Measurements from ENCODE around the gene MTFMT.
A peak's percentile ranks its signal among the peaks of the same experiment; 100 is the strongest.
"Not testable (repeated sequence)": the region's sequence is repeated elsewhere in the genome, so short reads cannot be mapped to it uniquely, and the experiment has no call there.

The MTFMT gene

DNA sequence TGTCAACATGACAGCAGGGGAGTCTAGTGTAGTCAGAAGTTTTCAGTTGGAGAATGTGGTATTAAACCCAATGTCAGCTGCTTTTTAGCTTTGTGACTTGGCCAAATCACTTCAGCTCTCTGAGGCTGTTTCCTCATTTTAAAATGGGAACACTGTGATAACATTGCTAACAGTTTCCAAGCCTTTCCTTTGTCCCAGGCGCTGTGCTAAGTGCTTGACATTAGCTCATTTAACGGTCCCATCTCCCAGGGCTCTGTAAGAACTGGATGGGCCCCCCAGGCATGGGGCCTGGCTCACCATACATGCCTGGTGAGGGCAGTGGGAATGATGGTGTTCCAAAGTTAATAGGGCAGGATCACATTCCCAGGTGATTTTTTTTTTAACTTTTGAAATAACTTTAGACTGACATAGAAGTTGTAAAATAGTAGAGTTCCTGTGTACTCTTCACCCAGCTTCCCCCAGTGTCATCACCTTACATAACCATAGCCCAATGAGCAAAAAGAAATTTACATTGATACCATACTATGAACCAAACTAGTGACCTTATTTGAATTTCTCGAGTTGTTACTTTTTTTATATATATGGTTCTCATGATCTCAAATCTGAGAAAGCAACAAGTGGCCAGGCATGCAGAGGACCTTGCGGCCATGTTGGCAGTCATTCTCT, 30.6 kb upstream of the MTFMT start:
- no peak for DNase-seq

DNA sequence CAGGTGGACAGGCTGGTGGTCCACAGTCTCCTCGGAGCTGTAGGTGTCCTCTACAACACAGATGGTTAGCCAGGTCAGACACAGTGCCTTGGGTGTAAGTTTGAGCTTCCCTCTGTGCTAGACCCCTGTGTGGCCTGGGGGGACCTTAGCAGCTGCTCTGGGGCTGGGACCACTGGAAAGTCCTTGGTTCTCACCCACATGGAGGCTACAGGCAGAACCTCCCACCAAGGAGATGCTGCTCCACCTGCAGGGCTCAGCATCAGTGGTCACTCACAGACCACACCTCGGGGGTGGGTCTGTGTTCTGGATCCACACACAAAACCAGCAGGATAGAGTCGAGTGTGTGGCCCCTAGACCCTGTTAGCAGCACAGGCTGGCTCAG, 29.9 kb upstream of the MTFMT start:
- no peak for DNase-seq

DNA sequence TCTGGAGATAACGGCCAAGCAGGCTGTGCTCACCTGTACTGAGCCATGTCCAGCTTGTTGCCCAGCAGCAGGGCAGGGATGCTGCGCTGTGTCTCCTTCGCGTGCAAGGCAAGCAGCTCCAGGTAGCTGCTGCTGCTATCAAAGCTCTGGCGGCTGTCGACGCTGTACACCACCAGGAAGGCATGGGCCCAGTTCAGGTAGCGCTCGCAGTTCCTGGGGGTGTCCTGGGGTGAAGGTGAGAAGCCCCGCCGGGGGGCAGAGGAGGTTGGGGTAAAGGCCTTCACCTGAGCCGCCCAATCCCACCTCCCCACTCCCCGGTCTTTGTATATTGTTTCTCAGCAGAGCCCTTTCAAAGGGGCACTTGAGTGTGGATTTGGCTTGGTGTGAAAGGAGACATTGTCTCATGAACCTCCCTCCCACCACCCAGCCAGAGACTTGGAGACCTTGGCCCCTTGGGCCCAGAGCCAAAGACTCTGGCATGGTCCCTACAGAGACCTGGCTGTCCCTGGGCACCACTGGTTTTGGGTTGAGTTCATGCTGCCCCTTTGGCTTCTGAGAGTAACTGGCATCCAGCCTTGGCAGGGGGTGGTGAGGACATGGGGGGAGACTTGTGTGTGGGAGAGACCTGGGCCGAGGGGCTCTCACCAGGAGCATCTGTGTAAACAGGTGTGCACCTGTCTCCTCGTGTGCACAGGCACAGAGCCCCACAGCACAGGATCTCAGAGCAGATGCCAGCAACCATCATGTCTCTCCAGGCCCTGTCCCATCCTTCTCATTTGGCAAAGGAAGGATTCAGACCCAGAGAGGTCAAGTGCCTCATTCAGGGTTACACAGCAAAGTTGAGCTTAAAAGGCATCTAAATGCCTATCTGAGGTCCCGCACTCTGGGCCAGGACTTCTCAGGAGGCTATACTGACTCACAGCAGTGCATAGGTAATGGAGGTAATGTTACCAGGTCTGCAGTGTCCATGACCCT, 29.2 kb upstream of the MTFMT start:
- DNase-seq: no peak

DNA sequence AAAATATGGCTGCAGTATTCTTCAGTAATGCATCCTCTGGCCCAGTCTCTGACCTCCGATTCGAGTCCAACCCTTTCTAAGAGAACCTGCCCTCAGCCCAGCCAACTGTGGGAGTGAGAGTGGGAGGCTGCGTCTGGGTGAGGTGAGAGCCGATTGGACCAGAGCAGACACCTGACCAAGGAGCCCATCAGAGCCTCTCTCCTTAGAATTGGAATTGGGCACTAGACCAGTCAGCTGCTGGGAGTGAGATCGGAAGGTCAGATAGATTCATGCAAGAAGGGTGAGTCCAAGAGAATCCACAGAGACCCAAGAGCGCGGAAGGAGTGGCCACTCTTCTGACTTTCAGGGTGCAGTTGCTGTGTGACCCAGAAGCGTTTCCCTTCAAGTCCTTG, 28.1 kb upstream of the MTFMT start:
- DNase-seq: no peak

DNA sequence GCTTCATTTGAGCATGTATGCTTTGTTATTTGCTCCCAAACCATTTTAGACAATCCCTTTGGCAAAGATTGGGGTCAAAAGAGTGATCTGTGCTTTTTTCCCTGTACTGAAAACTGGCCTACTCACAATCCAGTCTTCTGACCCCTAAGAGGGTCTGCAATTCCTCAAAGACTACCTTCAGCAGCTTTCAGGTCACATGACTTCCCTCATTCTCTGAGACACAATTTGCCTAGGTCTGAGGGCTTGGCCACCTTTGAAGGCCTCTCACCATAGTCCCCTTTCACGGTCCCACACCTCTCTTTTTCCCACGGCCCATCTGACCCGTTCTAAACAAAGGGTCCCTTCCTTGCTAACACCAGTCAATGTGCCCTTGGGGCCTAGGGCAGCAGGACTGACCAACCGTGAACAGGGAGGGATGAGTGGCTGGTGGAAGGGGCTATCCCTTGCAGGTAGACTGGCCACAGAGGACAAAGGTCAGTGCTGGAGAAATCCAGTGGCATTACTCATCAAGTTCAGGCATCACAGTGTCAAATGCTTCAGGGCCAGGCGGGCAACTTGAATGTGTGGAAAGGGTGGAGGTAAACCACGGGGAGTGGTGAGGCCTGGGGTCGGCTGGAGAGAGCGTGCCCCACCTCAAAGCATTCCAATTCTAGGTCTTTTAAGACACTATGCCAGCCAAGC, 27.6 kb upstream of the MTFMT start:
- DNase-seq: no peak

DNA sequence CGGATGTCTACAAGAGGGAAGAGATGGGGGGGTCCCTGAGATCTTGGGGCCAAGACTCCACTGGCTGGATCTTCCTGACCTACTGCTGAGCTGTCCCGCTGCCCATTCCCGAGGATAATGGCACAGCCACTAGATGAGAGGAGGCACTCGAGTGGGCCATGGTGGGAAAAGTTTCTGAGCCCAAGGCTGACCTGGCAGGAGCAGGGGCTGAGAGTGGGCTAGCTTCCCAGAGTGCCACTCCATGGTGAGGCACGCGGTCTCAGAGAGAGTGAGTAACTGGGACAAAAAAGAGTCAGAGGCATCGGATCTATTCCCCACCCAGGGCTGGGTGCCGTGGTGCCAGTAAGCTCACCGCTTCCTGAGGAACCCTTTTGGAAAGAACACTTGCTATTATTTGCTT, 26.7 kb upstream of the MTFMT start:
- no peak for DNase-seq

DNA sequence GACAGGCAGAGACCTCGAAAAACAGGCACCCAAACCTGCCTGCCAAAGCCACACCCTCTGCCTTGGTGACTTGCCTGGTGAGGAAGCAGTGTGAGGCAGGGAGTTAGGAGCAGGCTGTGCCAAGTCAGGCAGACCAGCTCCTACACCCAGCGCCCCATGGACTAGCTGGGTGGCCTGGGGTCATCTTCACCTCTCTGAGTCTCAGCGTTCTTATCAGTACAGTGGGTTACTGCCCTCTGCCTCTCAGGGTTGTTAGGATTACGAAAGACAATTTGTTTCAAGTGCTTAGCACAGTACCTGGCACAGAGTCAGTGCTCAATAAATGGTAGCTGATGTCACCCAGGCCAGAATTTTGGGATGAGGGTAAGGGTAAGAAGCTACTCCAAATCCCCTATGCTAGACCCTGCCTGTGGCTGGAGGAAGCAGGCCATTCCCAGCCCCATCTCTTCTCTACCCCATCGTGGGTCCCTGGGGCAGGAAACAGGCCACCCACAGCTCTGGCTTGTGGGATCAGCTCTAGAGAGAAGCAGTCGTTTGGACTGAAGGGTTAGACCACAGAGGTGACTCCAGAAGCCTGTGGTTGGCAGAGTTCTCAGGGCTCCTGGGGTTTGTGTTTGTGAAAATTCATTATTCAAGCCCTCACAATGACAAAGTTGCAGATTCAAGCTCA, 25.9 kb upstream of the MTFMT start:
- DNase-seq: no peak

DNA sequence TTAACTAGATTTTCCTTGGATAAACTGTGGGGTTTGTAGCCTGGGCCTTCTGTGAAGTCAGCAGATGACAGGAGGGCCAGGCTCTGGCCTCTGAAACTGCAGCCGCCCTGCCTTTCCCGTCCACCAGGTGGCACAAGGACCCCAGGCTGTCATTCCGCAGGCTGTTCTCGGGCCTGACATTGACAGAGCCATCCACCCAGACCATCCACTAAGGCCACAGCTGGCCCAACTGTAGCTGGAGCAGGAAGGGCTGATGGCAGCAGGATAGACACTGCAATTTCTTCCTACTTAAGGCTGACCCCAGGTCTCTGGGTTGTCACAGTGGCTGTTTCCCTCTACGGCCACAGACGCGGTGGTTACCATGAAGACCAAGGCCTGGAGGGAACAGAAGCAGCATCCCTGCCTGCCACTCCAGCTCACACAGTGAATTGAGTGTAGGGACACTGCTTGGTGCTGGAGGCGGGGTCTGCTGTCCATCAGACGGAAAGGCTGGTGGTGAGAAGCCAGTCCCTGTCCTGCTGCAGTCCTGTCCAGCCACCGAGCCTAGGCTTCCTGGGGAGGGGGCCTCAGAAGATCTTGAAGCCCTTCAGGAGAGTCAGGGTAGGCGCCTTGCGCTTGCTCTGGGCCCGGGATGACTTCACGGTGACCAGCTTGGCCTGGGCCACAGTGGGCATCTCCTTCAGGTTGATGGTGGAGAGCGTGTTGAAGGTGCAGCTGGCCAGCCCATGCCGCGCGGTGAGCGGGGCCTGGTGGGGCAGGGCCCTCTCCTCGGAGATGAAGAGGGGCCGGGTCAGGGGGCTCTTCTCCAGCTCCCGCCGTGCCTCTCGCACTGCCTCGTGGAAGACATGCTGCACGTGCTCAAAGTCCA, 25.1 kb upstream of the MTFMT start:
- DNase-seq: peak; percentile 46 to 47

DNA sequence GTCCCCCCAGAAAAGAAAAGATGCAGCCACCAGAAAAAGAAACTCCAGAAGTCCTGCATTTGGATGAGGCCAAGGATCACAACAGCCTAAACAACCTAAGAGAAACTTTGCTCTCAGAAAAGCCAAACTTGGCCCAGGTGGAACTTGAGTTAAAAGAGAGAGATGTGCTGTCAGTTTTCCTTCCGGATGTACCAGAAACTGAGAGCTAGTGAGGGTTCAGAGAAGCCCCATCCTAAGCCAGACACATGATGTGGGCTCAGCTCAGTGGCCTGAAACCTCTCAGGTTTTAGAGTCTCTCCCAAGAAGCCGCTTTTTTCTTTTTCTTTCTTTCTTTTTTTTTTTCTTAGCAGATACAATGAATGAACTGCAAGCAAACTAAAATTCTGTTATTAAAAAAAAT, 23.5 kb upstream of the MTFMT start:
- no peak for DNase-seq

DNA sequence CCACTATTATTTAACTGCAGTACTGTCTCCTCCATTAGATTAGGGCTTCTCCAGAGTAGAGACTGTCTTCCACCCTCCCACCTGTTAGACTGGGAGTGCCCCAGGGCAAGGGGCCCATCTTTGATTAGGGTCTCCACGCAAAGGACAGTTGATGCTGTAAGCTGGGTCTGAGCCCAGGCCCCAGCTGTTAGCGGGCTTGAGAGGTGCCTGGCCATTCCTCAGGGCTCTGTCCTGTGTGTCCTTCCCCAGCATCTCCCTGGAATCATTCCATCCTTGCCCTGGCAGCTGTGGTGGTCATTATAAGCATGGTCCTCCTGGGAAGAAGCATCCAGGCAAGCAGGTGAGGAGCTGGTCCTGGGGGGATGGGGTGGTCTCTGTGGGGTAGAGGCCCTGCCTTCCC, 21.8 kb upstream of the MTFMT start:
- no peak for DNase-seq

DNA sequence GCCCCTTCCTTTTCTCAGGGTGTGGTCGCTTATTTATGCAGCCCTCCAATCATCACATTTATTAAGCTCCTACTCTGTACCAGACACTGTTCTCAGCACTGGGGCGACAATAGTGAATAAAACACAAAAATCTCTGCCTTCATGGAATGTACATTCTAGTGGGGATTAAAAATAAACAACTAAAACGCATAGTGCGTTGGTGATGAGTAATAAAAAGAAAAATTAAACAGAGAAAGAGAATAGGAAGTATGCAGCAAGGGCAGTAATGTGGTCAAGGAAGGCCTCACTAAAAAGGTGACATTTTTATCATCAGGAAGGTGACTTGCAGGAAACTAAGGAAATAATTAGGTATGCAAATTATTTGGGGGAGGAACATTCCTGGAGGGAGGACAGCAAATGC, 20.8 kb upstream of the MTFMT start:
- no peak for DNase-seq

DNA sequence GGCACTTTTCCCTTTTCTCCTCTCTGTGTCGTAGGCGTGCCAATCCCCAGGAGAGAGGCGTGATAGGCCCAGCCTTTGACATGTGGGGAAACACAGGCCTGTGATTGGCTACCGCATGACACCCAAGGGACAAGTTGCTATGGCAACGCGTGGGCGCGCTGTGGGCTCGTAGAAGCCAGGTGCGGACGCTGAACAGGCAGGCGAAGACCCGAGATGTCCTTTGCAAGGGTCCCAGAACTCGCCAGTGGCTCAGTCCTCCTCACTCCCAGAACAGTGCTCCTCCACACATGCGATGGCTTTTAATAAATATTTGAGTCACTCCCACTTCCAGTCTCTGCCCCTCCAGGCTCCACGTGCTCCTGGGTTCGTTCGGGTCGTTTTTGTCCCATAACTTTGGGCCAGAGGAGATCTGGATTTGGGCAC, 20.0 kb upstream of the MTFMT start:
- DNase-seq: peak; percentile 84 to 88

DNA sequence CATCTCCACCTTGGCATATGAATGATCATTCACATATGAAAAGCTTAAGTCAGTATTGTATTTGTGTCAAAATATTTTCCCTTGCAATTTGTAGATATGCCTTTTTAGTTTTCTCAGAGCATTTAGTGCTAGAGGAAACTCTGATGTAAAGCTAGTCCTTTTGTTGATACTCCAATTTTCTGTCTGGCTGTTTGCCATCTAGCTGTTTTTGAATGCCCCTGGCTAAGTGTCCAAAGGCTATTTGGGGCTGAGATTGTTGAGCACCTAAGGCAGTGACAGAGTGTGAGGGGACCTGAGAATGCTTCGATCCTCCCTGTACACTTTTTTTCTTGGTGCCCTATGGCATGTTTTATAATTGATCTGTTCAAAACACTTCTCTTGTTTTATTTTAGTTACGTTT, 18.8 kb upstream of the MTFMT start:
- DNase-seq: no peak

DNA sequence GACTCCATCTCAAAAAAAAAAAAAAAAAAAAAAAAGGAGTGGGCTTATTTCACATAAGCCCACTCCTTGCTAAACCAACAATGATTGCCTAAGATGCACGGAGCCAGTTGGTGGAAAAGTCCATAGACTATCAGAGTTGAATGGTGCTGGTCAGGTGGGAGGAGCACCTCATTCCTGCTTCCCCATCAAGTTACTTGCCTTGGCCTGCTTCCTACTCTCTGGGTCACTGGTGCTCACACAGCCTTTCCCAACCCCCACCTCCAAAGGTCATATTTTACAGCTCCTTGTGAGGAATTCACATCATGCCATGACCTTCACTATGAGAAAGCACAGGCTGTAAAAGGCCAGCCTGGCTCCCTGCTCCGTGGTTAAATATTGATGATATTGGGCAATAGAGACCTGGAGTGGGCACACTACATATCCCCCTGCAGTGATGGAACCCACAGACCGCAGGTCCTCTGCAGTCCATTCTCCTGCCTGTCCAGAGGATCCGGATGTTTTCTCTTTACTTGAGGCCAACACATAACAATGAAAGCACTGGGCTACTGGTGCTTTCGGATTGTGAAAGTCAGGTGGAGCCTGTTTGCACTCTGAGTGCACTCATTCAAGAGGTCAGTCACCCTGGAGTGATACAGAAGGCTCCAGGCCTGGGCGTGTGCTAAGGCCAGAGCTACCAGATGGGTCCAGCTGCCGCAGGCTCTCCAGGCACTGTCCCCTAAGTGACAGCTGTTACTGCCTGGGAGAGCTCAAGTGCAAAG, 15.5 kb upstream of the MTFMT start, which contains the start of gene SLC51B:
Gene SLC51B, plus strand, starts transcription at position 664 of the 758 bp plus-strand sequence. CDS start 4,618 bp downstream, outside the sequence.
- DNase-seq: no peak

DNA sequence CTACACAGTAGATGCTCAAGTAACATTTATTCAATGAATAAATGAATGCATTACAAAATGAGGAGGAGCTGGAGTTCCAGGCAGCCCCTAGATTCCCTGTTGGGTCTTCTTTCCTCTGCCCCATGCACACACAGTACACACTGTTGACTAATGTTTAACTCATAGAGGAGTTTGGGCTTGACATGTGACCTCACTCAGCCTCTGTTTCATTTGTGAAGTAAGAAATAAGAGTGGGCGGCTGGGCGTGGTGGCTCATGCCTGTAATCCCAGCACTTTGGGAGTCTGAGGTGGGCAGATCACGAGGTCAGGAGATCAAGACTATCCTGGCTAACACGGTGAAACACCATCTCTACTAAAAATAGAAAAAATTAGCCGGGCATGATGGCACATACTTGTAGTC, 14.8 kb upstream of the MTFMT start:
- not testable (repeated sequence) for DNase-seq

DNA sequence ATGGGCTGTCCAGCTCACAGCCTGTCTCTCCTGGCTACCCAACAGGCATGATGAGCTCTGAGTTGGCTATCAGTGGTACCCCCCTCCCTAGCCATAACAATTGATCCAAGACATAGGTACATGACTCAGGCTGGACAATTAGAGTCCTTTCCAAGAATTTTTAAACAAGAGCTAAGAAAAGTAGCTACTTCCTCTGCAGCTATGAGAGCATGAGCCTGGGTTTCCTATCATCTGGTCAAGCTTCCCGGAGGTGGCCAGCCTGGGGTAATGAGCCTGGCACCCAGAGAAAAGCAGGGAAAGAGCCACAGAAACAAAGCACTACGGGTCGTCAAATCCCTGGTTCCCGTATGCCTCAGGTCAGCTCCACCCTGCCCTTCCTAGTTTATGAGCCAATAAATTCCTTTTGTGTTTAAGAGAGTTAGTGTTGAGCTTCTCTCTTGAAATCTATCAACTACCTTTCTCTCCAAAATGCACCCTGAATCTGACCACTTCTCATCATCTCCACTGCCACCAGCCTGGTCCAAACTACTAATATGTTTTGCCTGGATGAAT, 13.4 kb upstream of the MTFMT start:
- DNase-seq: no peak

DNA sequence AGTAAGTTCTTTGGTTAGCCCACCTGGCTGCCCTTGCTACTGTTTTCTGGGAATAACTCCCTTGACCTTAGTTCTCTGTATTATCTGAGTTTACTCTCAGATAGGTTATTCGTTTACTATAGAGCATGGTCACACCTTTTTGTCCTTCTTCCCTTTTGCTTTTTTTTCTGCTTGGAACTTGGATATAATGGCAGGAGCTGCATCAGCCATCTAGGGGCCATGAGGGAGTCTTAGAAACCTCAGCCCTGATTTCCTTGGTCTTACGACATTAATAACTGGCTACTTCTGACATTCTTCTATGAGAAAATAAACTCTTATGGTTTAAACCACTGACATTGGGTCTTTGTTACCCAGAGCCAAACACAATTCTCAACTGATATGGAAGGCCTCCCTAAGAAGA, 12.3 kb upstream of the MTFMT start:
- DNase-seq: no peak

DNA sequence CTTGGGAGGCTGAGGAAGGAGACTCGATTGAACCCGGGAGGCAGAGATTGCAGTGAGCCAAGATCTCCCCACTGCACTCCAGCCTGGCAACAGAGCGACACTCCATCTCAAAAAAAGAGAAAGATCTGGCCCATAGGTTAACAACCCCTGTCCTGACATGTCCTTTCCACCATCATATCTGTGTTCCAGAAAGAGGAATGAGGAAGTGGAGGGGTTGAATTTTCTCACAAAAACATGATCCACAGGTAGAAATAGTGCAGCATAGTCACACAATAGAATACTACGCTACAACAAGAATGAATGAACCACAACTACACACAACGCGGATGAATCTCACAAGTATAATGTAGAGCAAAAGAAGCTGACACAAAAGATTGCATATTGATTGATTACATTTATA, 11.0 kb upstream of the MTFMT start:
- DNase-seq: no peak

DNA sequence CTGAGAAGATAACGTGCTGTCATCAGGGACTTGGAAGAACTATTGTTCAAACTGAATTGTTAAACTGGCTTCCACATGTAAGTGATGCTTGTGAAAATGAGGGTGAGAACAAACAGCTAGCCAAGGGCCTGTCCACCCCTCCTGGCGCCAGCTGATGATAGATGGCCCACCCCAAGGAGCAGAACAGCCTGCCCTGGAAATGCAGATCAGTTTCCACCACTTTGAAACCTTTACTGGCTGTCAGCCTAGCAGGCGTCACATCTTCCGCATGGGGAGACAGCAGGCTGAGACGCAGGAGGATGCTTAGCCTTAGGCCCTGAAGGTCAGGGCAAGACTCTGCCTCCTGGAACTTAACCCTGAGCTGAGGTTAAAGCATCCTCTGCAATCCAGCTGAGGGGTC, 9.4 kb upstream of the MTFMT start:
- DNase-seq: no peak

DNA sequence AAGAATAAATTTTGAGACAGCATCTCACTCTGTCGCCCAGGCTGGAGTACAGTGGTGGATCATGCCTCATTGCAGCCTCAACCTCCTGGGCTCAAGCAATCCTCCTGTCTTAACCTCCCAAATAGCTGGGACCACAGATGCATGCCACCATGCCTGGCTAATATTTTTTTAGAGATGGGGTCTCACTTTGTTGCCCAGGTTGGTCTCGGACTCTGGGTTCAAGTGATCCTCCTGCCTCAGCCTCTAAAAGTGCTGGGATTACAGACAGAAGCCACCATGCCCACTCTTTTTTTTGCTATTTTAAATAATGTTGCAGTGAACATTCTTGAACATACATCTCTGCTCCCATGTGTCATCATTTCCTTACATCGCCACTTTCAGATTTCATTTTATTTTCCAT, 9.0 kb upstream of the MTFMT start:
- DNase-seq: no peak

DNA sequence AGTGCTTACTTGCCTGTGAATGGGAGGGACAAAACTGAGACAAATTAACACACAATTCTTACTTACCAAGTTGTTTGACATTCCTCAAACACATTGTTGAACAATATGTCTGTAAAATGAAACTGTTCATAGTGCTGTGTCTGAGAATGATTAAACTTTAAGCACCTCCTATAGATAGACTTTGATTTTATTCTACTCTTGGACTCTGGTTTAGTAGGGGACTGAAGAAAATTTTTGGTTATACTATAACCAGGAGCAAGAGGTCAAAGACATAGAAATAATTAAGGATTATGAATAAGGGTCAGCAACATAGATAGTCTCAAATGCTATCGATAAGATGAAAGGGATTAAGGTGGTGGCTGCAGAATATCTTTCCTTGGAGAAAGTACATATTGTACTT, 7.9 kb upstream of the MTFMT start:
- no peak for DNase-seq
